Vagina (tissue), 2 donors: ENCODE results near the gene SLC16A13. TPM values are rescaled to one million over a fixed set of nuclear protein-coding genes. Genes with fewer than 3 reads are reported as not detected.

Source experiments
- DNase-seq, 2 donors: peaks; one replicate each; pipeline ENCODE4 v3.0.0-alpha.2; 2017; ENCODE audit errors: extremely low spot score in 2 of 2
- H3K27ac ChIP-seq: fragments of 200-600 bp; sonication (generic); one replicate; pipeline ENCODE4 v1.5.1; 2019
- H3K27me3 ChIP-seq: fragments of 200-600 bp; sonication (generic); one replicate; pipeline ENCODE4 v1.5.1; 2019
- H3K36me3 ChIP-seq, 2 donors: fragments of 200-600 bp; sonication (generic); one replicate each; pipeline ENCODE4 v1.5.1; 2017 to 2019
- H3K4me1 ChIP-seq: fragments of 200-600 bp; sonication (generic); one replicate; pipeline ENCODE4 v1.5.1; 2019
- H3K4me3 ChIP-seq, 2 donors: fragments of 200-600 bp; sonication (generic); 1 replicate in 1 of 2; 2 replicates in 1 of 2; pipeline ENCODE4 v1.5.1; 2016 to 2019
- H3K9me3 ChIP-seq: fragments of 200-600 bp; sonication (generic); one replicate; pipeline ENCODE4 v1.5.1; 2019
- POLR2A ChIP-seq, 2 donors: fragments of 450-650 bp; IDR thresholded peaks; one replicate each; pipeline ENCODE4 v1.6.1; 2017; ENCODE audit warnings: antibody characterized with exemption in 2 of 2, mild to moderate bottlenecking in 2 of 2, moderate library complexity in 2 of 2
- POLR2AphosphoS5 ChIP-seq, 2 donors: sonication (generic); formaldehyde crosslinking; IDR thresholded peaks; one replicate each; pipeline ENCODE4 v1.9.0; 2017; ENCODE audit warnings: antibody characterized with exemption in 2 of 2, mild to moderate bottlenecking in 2 of 2, low read depth in 1 of 2; ENCODE audit not compliant: insufficient read depth in 1 of 2
- intact Hi-C: fragments of 100-400 bp; cut with DNase I; formaldehyde crosslinking; loops from one replicate; pipeline ENCODE4 v1.15.1; 2023
- total RNA-seq: library from RNA; depleted of rRNA; stranded (reverse); fragments of >200 nt; gene quantifications from one replicate; pipeline ENCODE4 v1.2.3, GENCODE V29; 2016
- TF ChIP-seq, protein P1 (sequence below), 3 experiments: fragments of 450-650 bp in 2 of 3; fragments of 200-600 bp in 1 of 3; sonication (generic) in 1 of 3; IDR thresholded peaks; one replicate each; pipeline ENCODE4 v1.5.1; 2017 to 2019; ENCODE audit warnings: antibody characterized with exemption in 3 of 3, mild to moderate bottlenecking in 2 of 3, moderate library complexity in 2 of 3

Gene SLC16A13
- total RNA-seq, 1 donor from 2014 or later = 2.0 TPM

DNA sequence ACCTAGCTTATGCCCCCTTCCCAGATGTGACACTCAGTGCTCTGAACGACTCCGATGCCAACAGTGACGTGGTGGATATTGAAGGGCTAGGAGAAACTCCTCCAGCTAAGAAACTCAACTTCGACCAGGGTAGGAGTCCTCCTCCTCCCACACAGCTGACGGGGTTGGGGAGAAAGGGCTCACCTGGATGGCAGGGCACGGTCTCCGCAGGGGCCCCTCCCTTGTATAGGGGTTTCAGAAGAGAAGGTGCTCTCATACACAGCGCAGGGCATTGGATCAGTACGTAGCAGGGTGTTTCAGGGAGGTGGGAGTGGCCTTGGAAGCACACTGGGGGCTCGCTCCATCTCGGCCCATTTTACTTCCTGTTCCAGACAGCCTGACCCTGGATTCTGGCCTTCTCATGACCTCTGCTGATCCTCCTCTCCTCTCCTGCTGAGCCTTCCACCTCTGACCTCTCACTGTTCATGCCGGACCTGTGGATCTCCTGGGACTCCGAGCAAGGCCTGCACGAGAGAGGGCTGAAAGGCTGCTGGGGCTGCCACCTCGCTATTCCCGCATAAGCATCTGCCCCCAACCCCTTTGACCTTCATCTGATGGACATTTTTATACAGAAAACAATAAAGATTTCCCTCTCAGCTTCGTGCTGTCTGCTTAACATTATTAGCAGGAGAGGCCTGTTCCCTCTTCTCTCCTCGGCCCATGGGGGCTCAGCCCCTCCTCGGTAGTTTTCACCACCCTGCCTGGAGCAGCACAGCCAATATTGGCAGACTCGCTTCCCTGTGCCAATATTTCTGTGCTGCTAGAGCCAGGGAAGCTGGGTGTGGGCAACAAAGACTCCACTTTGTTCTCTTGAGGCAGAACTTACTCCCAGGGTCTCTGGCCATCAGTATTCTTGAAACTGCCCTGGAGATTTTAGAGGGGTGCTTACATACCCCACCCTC, 18.7 kb upstream of the SLC16A13 start:
- peaks cover 63% of the 10 kb centered on the region for H3K4me1 ChIP-seq
- no peaks in the 10 kb centered on the region for H3K9me3 ChIP-seq

DNA sequence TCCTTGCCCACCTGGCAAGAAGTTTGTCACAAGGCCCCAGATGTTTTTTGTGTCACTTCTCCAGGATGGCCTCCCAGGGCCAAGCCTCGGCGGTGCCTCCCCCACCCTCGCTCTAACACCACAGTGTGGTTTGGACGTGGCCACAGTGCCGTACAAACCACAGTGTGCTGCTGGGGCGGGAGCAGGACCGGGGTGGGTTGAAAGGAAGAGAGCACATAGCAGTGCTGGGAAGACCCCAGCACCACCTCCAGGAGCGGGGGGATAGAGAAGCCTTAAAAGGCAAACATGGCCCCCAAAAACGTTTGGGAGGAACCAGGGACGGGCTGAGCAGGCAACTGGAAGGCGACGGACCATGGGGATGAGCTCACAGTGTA, 18.0 kb upstream of the SLC16A13 start:
- DNase-seq = no peak
- intact Hi-C loops = no loop called here
- Histone ChIP-seq H3K4me3 (peak overlapping the region; percentile 53 to 66), H3K36me3 (no peaks in the 10 kb centered on the region), H3K27me3 (no peaks in the 10 kb centered on the region), H3K9me3 (no peaks in the 10 kb centered on the region), H3K4me1 (peaks cover 69% of the 10 kb centered on the region), H3K27ac (peak overlapping the region; percentile 86)
- TF ChIP-seq, protein P1, sequence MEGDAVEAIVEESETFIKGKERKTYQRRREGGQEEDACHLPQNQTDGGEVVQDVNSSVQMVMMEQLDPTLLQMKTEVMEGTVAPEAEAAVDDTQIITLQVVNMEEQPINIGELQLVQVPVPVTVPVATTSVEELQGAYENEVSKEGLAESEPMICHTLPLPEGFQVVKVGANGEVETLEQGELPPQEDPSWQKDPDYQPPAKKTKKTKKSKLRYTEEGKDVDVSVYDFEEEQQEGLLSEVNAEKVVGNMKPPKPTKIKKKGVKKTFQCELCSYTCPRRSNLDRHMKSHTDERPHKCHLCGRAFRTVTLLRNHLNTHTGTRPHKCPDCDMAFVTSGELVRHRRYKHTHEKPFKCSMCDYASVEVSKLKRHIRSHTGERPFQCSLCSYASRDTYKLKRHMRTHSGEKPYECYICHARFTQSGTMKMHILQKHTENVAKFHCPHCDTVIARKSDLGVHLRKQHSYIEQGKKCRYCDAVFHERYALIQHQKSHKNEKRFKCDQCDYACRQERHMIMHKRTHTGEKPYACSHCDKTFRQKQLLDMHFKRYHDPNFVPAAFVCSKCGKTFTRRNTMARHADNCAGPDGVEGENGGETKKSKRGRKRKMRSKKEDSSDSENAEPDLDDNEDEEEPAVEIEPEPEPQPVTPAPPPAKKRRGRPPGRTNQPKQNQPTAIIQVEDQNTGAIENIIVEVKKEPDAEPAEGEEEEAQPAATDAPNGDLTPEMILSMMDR (IDR thresholded peaks at IDR 0.05) = no peak
- no peak for TF ChIP-seq POLR2AphosphoS5 (IDR thresholded peaks at IDR 0.05; ENCODE audit: insufficient read depth in 1 of 2, low read depth in 1 of 2)
- TF ChIP-seq POLR2A (IDR thresholded peaks at IDR 0.05) = no peak

More for the DNA sequence above, 18.7 kb upstream of the SLC16A13 start:
- intact Hi-C loops = no loop called here
- Histone ChIP-seq H3K4me3 (no peak overlapping the region), H3K27ac (peak overlapping the region; percentile 86), H3K36me3 (no peaks in the 10 kb centered on the region), H3K27me3 (no peaks in the 10 kb centered on the region)
- no peak for DNase-seq
- TF ChIP-seq POLR2AphosphoS5 (IDR thresholded peaks at IDR 0.05; ENCODE audit: insufficient read depth in 1 of 2, low read depth in 1 of 2) (no peak), POLR2A (IDR thresholded peaks at IDR 0.05) (no peak)
- TF ChIP-seq, protein P1 (IDR thresholded peaks at IDR 0.05) = no peak

DNA sequence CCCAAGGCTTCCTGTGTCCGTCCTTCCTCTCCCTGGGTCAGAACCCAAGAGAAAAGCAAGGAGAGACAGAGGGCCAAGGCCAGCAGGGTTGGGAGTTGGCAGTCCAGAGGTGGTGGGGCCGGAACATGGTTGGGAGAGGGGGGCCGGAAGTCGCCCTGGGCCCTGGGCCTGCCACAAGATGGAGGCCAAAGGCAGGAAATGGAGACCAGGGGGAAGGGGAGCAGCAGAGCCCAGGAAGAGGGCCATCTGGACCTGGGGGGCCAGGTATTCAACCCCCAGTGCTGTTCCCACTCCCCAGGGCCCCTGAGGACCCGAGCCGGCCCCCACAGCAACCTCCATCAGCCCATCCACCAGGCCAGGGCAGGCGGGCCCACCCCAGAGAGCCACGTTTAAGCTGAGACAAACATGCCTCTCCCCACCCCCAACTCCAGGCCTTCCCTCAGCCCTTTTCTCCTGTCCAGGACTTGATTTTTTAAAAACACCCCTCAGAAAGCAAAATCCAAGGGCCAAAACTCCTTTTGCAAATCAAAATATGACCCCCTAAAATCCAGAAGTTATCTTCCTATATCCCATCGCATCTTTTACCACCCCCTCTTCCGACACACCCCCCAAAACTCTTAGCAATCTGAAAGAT, 17.4 kb upstream of the SLC16A13 start:
- Histone ChIP-seq H3K27me3 (no peaks in the 10 kb centered on the region), H3K4me3 (peak overlapping the region; percentile 53 to 66), H3K36me3 (no peaks in the 10 kb centered on the region), H3K4me1 (peaks cover 70% of the 10 kb centered on the region), H3K27ac (peak overlapping the region; percentile 86), H3K9me3 (no peaks in the 10 kb centered on the region)
- DNase-seq = no peak
- TF ChIP-seq POLR2A (IDR thresholded peaks at IDR 0.05) = peak in 1 of 2 donors; percentile 4
- TF ChIP-seq, protein P1 (IDR thresholded peaks at IDR 0.05) = no peak
- TF ChIP-seq POLR2AphosphoS5 (IDR thresholded peaks at IDR 0.05; ENCODE audit: insufficient read depth in 1 of 2, low read depth in 1 of 2) = peak in 1 of 2 donors; percentile 55
- intact Hi-C loops = no loop called here

DNA sequence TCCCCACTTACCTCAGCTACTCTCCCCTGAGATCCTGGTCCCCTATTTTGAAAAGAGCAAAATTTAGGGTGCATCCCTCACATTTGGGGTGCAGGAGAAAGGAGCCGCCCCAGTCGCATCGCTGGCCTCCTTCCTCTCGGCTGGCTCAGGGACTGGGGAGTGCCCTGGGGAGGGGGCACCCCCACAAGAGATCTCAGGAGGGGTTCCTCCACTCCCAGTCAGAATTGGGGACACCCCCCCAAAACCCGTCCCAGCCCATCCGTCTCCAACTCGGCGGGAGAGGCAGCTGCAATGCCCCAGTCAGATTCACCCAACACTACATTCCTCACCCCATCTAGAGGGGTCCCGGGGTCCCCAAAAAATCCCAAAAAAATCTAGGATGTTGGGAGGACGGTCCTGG, 16.4 kb upstream of the SLC16A13 start:
- peaks cover 62% of the 10 kb centered on the region for H3K4me1 ChIP-seq

More for the DNA sequence above, 16.4 kb upstream of the SLC16A13 start:
- TF ChIP-seq POLR2A (IDR thresholded peaks at IDR 0.05) (no peak), POLR2AphosphoS5 (IDR thresholded peaks at IDR 0.05; ENCODE audit: insufficient read depth in 1 of 2, low read depth in 1 of 2) (no peak)
- TF ChIP-seq, protein P1 (IDR thresholded peaks at IDR 0.05) = no peak
- no peak for DNase-seq
- H3K27ac ChIP-seq = peak overlapping the region; percentile 86
- H3K9me3 ChIP-seq = no peaks in the 10 kb centered on the region
- H3K4me3 ChIP-seq = peak overlapping the region; percentile 53 to 66
- no peaks in the 10 kb centered on the region for H3K27me3 ChIP-seq
- no peaks in the 10 kb centered on the region for H3K36me3 ChIP-seq
- intact Hi-C loops = no loop called here
